LNCaP clone FGC (cell line): ENCODE results near the gene KIF21A.

Source experiments
- DNase-seq: peaks from one replicate; pipeline ENCODE4 v3.0.0-alpha.2; 2011; ENCODE audit warnings: low read depth
- H3K4me3 ChIP-seq: 2 replicates; pipeline ENCODE4 v1.5.1; 2011; ENCODE audit warnings: mild to moderate bottlenecking, low read depth, low read length, control low read depth
- TF ChIP-seq, protein P1 (sequence below): IDR thresholded peaks from 2 replicates; pipeline ENCODE4 v1.5.1; 2012; ENCODE audit warnings: mild to moderate bottlenecking; ENCODE audit not compliant: control insufficient read depth, insufficient read depth; ENCODE audit errors: extremely low read depth

Gene KIF21A

GRCh38 chr12:39419471-39419870 is 23.4 kb downstream of the KIF21A start:
- no peak for DNase-seq
- TF ChIP-seq, protein P1, sequence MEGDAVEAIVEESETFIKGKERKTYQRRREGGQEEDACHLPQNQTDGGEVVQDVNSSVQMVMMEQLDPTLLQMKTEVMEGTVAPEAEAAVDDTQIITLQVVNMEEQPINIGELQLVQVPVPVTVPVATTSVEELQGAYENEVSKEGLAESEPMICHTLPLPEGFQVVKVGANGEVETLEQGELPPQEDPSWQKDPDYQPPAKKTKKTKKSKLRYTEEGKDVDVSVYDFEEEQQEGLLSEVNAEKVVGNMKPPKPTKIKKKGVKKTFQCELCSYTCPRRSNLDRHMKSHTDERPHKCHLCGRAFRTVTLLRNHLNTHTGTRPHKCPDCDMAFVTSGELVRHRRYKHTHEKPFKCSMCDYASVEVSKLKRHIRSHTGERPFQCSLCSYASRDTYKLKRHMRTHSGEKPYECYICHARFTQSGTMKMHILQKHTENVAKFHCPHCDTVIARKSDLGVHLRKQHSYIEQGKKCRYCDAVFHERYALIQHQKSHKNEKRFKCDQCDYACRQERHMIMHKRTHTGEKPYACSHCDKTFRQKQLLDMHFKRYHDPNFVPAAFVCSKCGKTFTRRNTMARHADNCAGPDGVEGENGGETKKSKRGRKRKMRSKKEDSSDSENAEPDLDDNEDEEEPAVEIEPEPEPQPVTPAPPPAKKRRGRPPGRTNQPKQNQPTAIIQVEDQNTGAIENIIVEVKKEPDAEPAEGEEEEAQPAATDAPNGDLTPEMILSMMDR, result no peak
- no peak overlapping the region for H3K4me3 ChIP-seq

DNA sequence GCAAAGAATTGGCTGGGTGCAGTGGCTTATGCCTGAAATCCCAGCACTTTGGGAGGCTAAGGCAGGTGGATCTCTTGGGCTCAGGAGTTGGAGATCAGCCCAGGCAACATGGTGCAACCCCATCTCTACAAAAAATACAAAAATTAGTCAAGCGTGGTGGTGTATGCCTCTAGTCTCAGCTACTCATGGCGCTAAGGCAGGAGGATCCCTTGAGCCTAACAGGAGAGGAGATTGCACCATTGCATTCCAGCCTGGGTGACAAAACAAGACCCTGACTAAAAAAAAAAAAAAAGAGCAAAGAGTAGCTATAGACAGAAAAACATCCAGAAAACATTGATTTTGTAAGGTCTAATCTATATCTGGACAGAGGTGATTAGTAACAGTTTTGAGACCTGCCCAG is 25.0 kb downstream of the KIF21A start:
- DNase-seq, result no peak
- H3K4me3 ChIP-seq, result no peak overlapping the region
- TF ChIP-seq, protein P1, result no peak

DNA sequence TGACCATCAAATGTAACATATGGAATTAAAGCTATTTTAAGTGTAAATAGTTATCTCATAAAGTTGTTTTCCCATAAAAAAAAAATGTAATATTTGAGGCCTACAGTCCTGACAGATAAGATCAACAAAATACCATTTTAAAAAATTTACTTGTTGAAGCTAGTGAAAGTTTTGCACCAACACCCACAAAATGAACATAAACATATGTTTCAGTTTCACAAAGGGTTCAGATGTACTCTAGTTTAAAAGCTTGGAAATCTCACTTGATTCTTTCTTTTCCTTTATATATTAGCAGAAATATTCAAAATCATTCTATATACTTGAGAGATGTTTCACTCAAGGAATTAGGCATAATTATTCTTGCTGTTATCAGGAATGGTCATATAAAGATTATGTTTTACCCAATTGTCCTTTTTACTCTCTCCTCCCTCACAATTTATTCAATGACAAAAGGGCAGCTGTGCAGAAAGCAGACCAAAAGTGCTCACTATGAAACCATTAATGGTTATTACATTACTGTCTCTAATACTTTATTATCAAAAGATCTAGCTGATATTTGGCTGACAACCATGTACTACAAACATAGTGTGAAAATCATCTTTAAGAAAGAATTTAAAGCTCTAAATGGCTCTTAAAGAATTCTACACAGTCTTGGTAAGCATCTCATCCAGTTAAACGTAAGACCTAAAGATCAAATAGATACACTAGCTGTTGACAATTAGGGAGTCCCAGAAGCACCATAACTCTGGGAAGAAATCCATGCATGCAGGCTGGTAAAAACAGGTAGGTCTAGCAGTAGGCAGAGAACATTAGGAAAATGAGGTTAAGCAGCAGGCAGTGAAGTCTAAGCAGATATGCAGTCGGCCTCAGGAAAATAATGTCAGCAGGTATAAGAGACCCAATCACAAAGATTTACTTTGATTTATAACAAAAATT is 28.8 kb downstream of the KIF21A start:
- no peak for DNase-seq
- no peak overlapping the region for H3K4me3 ChIP-seq
- TF ChIP-seq, protein P1, result no peak

DNA sequence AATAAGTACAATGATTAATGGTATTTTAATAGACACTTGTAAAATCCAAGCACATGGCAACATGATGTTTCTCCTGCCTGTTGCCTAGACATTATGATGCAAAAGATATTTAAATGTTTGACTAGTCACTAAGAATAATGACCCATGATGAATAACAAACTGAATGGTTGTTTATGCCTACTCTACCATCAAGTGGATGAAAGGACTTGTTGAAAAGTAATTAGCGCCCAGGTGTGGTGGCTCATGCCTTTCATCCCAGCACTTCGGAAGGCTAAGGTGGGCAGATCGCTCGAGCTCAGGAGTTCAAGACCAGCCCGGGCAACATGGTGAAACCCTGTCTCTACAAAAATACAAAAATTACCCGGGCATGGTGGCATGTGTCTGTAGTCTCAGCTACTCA is 30.7 kb downstream of the KIF21A start:
- DNase-seq, result no peak
- TF ChIP-seq, protein P1, result no peak
- H3K4me3 ChIP-seq, result no peak overlapping the region

DNA sequence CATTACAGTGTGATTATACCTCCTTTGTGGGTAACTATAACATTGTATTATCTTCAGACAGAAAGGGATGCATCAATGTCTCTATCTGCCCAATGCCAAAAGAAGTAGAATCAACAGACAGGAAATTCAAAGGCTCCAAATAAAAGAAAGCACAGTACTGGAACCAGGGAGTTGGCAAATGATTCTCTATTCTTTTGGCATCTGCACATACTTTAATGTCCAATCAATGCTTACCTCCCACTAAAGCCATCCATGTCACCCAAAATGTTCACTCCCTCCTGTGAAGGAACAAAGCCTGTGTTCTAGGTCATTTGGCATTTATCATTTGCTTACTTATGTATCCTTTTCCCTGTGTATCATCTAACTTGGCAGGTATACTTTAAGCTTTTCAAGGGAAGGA is 36.7 kb downstream of the KIF21A start:
- no peak for DNase-seq
- no peak overlapping the region for H3K4me3 ChIP-seq
- TF ChIP-seq, protein P1, result no peak

DNA sequence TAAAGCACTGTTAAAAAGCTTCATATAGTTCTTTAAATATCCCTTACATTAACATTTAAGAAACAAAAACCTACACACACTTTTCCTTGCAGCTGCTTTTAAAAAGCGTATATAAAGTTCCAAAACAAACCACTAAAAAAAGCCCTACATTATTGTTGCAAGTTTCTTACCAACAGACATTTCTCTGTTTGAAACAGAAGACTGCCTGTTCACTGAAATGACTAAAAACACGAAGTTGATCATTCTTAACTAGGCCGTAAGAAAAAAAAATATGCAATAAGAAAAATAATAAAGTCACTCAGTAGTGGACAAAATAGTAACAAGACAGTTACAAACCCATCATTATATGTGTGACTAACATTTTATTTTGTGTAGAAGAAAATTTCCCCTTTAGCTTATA is 37.3 kb downstream of the KIF21A start:
- no peak for DNase-seq
- TF ChIP-seq, protein P1, result no peak
- H3K4me3 ChIP-seq, result no peak overlapping the region
